ENCODE measurements around the gene FAM227B. TPM values are rescaled to one million over a fixed set of nuclear protein-coding genes. Genes with fewer than 3 reads are reported as not detected.

Gene FAM227B
- total and polyA plus RNA-seq, 10 donors: 4.1 to 7.5 (median 5.2) TPM

DNA sequence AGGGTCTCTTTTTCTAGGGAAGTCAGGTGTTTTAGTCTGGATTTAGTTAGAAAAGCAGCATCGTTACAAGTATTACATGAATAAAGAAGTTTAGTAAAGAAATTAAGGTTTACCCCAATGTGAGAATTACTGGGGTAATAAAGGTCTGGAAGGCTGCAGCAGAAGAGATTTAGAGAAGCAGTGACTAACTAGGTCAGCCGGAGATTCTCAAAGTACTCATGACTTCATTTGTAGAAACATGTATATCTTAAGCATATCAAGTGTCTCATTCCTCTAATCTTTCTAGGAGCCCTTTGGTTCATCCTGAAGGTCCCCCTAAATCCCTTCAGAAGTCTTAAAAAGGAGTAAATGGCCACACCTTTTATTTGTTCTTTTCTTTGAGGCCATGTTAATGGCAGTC lies 26.3 kb upstream of the FAM227B start:
- Histone ChIP-seq H3K4me1 (no peaks in the 10 kb centered on the region), H3K27me3 (replicated peaks in 1 of 7) (no peaks in the 10 kb centered on the region), H3K9me3 (peaks cover 0 to 5% (median under 1%) of the 10 kb centered on the region in 8 donors), H3K4me3 (no peak overlapping the region), H3K27ac (no peak overlapping the region), H3K36me3 (peaks cover 0 to 34% (median 2%) of the 10 kb centered on the region in 6 donors)
- no peak for TF ChIP-seq POLR2AphosphoS5 (IDR thresholded peaks at IDR 0.05)
- TF ChIP-seq POLR2A (IDR thresholded peaks at IDR 0.05): no peak
- TF ChIP-seq, protein P1, sequence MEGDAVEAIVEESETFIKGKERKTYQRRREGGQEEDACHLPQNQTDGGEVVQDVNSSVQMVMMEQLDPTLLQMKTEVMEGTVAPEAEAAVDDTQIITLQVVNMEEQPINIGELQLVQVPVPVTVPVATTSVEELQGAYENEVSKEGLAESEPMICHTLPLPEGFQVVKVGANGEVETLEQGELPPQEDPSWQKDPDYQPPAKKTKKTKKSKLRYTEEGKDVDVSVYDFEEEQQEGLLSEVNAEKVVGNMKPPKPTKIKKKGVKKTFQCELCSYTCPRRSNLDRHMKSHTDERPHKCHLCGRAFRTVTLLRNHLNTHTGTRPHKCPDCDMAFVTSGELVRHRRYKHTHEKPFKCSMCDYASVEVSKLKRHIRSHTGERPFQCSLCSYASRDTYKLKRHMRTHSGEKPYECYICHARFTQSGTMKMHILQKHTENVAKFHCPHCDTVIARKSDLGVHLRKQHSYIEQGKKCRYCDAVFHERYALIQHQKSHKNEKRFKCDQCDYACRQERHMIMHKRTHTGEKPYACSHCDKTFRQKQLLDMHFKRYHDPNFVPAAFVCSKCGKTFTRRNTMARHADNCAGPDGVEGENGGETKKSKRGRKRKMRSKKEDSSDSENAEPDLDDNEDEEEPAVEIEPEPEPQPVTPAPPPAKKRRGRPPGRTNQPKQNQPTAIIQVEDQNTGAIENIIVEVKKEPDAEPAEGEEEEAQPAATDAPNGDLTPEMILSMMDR (IDR thresholded peaks at IDR 0.05 in 8 of 11, conservative IDR thresholded peaks at IDR 0.05 in 3 of 11): no peak
- DNase-seq: no peak
- intact Hi-C loops (cut with DNase I; ENCODE audit: low total_unique reads): no loop called here
- WGBS, 5 donors: 93 to 97% (median 94%) methylated on average over 2 of the region's 2 CpGs

GRCh38 chr15:49645941-49646340 lies 25.3 kb upstream of the FAM227B start:
- TF ChIP-seq POLR2AphosphoS5 (IDR thresholded peaks at IDR 0.05) (no peak), POLR2A (IDR thresholded peaks at IDR 0.05) (no peak)
- TF ChIP-seq, protein P1 (IDR thresholded peaks at IDR 0.05 in 8 of 11, conservative IDR thresholded peaks at IDR 0.05 in 3 of 11): no peak
- H3K4me3 ChIP-seq: no peak overlapping the region
- no peaks in the 10 kb centered on the region for H3K27me3 ChIP-seq (replicated peaks in 1 of 7)
- no peak for DNase-seq
- H3K36me3 ChIP-seq: peaks cover 0 to 35% (median 2%) of the 10 kb centered on the region in 6 donors
- no peak overlapping the region for H3K27ac ChIP-seq
- intact Hi-C loops (cut with DNase I; ENCODE audit: low total_unique reads): no loop called here
- no peaks in the 10 kb centered on the region for H3K9me3 ChIP-seq
- H3K4me1 ChIP-seq: no peaks in the 10 kb centered on the region

DNA sequence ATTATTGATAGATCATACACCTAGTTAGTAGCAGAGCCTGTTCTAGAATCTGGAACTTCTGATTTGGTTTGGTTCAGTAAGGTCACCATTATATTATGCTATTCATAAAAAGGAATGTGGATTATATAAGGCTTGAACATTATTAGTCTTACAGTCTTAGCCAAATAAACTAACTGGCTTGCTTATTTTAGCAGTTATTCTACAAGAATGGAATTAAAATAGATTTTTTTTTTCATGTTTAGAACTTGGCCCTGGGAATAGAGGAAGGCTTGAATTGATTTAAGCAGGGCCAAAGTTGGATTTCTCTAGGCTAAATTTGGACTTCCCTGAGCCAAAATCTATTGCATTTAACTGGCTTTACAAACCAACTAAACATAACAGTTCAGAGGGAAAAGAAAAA lies 24.7 kb upstream of the FAM227B start:
- intact Hi-C loops (cut with DNase I; ENCODE audit: low total_unique reads): no loop called here

DNA sequence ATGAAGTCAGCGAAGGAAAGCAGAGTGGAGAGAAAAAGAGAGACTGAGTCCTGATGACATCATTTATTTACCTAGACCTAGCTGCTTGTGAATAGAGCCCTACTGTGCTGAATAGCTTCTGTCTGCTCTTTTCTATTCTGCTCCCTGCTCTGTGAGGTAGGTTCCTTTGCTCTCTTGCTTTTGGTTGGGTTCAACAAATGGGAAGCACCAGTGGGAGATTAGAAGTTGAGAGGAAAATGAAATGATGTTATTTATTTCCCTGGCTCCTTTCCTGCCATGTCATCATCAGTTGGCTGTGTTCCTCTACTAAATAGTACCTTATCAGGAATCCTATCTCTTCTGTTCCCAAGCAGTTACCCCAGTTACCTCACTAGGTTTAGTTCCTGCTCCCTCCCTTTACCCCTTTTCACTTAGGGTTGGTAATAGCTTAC lies 23.8 kb upstream of the FAM227B start:
- no peaks in the 10 kb centered on the region for H3K4me1 ChIP-seq
- H3K9me3 ChIP-seq: no peaks in the 10 kb centered on the region
- peaks cover 0 to 46% (median 2%) of the 10 kb centered on the region in 6 donors for H3K36me3 ChIP-seq
- DNase-seq: no peak
- no peak overlapping the region for H3K4me3 ChIP-seq
- H3K27me3 ChIP-seq (replicated peaks in 1 of 7): no peaks in the 10 kb centered on the region
- 93 to 100% (median 97%) methylated on average over 1 of the region's 1 CpG for WGBS, 5 donors
- intact Hi-C loops (cut with DNase I; ENCODE audit: low total_unique reads): no loop called here
- TF ChIP-seq, protein P1 (IDR thresholded peaks at IDR 0.05 in 8 of 11, conservative IDR thresholded peaks at IDR 0.05 in 3 of 11): no peak
- TF ChIP-seq POLR2AphosphoS5 (IDR thresholded peaks at IDR 0.05) (no peak), POLR2A (IDR thresholded peaks at IDR 0.05) (no peak)
- H3K27ac ChIP-seq: no peak overlapping the region

More for the DNA sequence above, 24.7 kb upstream of the FAM227B start:
- DNase-seq: no peak
- peaks cover 0 to 41% (median 2%) of the 10 kb centered on the region in 6 donors for H3K36me3 ChIP-seq
- no peak overlapping the region for H3K4me3 ChIP-seq
- TF ChIP-seq POLR2AphosphoS5 (IDR thresholded peaks at IDR 0.05) (no peak), POLR2A (IDR thresholded peaks at IDR 0.05) (no peak)
- TF ChIP-seq, protein P1 (IDR thresholded peaks at IDR 0.05 in 8 of 11, conservative IDR thresholded peaks at IDR 0.05 in 3 of 11): no peak
- H3K9me3 ChIP-seq: no peaks in the 10 kb centered on the region
- no peaks in the 10 kb centered on the region for H3K4me1 ChIP-seq
- H3K27ac ChIP-seq: no peak overlapping the region
- no peaks in the 10 kb centered on the region for H3K27me3 ChIP-seq (replicated peaks in 1 of 7)

All from spleen (tissue), 11 donors.